Renal cortical epithelial cell (primary cell): ENCODE results near the gene SLC32A1. TPM values are rescaled to one million over a fixed set of nuclear protein-coding genes. Genes with fewer than 3 reads are reported as not detected.

Source experiments
- DNase-seq: peaks from one replicate; pipeline ENCODE4 v3.0.0-alpha.2; 2011; ENCODE audit warnings: low read depth
- total RNA-seq: library from RNA; depleted of rRNA; stranded (reverse); fragments of >200 nt; gene quantifications from 2 replicates; pipeline ENCODE4 v1.2.3, GENCODE V29; 2014

Gene SLC32A1, protein sequence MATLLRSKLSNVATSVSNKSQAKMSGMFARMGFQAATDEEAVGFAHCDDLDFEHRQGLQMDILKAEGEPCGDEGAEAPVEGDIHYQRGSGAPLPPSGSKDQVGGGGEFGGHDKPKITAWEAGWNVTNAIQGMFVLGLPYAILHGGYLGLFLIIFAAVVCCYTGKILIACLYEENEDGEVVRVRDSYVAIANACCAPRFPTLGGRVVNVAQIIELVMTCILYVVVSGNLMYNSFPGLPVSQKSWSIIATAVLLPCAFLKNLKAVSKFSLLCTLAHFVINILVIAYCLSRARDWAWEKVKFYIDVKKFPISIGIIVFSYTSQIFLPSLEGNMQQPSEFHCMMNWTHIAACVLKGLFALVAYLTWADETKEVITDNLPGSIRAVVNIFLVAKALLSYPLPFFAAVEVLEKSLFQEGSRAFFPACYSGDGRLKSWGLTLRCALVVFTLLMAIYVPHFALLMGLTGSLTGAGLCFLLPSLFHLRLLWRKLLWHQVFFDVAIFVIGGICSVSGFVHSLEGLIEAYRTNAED
- total RNA-seq, result not detected in 2 replicates

DNA sequence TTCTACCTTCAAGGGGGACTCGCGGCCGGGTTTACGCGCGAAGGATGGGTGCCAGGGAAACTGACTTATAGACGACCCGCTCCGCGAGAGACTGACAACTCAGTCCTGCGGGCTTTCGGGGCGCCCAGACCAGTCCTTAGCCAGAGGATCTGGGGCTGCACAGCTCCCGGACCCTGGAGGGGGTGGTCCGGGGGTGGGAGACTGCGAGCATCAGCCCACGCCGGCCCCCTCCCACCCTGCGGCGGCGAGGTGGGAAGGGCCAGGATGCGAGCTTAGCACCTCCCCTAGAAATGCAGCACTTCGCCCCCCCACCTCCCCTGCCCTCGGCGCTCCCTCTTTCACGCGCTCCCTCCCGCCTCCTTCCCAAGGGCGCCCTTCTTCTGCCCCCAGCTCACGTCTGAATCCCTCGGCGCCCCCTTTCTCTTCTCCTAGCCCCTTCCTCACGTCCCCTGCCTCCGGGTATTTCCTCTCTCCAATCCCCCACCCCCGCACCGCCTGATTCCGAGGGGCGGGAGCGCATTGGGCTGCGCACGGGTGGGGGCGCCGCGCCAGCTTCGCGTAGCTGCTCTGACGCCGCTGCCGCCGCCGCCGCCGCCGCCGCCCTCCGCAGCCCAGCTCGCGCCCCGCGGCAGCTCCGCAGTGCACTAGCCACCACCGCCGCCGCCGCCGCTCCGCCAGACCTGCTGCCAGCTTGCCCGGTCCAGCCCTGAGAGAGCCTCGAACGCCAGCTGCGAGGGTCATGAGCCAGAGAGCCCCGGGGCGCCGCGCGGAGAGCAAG, at the start of gene SLC32A1:
SLC32A1 (plus strand) TSS at position 639 of the 778 bp plus-strand sequence. CDS start 239 bp downstream, outside the sequence.
- no peak for DNase-seq

DNA sequence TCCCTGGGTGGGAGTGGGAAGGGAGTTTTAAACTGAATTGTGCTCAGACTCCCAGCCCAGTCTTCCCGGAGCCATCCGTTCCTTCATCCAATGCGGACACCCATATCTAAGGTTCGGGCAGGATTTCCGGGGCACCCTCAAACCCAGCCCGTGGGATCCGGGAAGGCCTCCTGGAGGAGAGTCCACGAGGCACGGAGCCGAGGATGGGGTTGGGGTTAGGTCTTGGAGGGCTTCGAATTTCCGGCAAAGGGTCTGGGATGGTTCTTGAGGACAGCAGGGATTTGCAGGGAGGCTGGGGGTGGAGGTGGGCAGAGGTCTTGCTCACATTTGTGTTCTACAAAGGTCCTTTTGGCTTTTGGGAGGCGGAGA, 49.5 kb upstream of the SLC32A1 start:
- DNase-seq, result no peak

DNA sequence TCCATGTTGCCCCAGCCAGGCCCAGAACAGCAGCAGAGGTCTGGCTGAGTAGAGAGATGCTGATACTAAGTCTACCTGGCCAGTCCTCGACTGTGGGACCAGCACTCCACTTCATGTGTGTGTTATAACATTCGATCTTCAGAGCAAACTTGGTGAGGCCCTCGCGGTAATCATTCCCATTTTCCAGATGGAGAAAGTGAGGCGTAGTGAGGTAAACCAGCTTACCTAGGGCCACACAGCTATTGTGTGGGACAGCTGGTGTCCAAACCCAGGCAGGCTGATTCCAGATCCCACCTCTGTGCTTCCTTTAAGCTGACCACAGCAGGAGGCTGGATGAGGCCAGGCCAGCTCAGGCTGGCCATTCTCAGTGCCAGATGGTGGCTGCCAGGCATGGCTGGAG, 47.7 kb upstream of the SLC32A1 start:
- DNase-seq, result no peak

DNA sequence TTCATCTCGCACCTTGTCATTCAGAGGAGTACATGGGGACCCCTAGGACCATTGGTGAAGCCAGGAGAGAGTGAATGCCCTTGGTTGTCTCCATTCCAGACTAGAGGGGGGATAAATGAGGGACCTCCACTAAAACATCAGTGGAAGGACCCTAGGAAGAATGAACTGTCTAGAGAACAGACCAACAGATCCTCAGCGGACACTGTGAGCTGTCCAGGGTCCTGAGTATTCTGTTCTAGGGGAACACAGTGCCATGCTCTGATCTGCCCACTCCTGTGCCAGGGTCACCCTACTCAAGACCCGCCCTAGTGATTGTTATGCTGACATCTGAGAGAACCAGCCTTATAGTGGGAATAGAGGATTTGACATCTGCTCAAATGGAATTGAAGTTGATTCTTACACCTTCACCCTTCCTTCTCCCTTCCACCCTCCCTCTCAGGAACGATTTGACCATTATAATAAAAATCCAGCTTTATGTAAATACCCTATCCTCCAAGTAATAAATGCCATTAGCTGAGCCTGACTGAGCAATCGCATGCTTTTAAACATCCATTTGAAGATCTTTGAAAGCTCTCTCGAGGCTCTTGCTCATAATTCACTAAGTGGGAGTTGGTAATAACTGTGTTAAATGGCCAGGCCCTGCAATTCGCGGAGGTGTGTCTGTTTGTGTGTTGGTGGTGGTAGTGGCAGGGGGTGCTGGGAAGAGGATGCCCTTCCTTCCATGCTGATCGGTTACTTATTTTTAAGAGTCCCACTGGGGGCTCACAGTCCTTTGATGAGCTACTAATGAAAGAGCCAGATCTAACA, 43.6 kb upstream of the SLC32A1 start:
- peak; percentile 37 for DNase-seq

DNA sequence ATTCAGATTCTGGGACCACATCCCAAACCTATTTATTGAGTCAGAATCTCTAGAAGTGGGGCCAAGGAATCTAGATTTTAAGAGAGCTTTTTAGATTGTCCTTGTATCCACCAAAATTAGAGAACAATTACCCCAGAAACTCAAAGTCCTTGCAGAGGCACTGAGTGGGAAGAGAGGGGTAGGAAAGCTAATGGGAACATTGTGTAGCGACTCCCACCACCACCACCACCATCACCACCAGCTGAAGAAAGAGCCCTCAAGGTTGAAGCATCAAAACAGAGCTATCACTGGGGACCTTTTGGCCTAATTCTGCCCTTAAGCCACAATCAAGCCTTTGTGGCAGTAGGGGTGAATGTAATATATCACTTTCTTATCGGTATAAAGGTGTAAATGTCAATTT, 39.0 kb upstream of the SLC32A1 start:
- no peak for DNase-seq

DNA sequence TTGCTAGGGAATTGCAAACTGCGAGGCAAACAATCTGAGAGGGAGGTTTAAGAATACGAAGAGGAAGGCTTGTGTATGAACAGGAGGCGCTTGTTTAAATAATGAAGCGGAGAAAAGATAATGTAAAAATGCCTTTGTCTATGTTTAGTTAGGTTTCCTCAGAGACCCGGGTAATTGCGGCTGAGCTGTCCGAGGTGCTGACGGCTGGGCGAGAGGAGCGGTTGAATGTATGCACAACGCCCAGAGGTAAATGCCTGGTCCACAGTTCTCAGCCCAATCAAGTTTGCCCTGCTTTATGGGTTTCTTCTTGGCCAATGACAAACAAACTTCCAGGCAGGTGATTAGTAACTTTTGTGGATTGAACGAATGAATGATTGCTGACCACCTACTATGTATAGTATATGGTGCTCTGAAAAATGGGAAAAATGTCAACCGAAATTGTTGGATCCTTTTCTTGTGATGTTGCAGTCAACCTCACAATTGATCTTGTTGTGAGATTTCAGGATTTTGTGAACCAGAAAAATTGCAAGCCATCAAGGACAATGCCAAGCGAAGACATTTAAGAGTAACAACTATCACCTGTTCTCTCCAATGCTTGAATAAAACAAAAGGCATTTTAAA, 38.3 kb upstream of the SLC32A1 start:
- DNase-seq, result peak; percentile 27

DNA sequence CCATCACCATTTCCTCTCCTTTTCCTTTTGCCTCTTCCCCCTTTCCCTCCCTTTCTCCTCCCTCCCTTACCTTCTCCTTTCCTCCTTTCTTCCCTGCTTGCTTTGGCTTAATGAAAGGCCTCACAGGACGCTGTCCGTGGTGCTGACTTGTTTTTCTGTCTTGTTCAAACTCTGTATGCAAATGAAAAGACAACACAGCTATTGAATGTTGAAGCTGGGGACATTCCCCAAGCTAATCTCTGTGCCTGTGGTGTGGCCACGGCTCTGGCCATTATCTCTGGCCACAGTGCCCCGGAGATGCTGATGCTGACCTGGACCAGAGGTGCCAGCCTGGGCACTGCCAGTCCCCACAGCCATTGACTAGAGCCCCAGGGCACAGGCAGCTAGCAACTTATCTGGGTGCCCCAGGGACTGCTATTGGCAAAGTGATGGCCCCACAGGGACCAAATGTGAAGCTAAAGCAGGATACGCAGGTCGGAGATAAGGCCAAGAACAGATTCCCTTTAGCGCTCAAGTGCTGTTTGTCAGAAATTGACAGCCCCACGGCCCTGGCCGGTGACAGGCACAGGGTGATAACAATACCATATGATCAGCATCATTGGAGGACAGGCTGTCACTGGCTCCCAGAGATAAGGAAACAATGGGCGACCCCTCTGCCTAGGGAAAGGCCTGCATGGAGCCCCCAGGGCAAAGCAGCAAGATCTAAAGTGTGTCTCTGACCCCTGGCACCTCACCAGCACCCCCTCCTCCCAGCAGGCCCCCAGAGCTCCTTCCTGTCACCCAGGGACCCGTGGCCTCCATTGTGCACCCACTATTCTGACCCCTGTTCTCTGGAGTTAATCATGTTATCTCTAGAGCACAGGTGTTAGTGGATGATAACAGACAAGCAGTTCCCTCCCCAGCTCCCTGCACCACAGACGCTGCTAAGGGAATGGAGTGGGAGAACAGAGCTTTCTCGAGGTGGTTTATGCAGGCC, 31.6 kb upstream of the SLC32A1 start:
- peak; percentile 67 for DNase-seq

DNA sequence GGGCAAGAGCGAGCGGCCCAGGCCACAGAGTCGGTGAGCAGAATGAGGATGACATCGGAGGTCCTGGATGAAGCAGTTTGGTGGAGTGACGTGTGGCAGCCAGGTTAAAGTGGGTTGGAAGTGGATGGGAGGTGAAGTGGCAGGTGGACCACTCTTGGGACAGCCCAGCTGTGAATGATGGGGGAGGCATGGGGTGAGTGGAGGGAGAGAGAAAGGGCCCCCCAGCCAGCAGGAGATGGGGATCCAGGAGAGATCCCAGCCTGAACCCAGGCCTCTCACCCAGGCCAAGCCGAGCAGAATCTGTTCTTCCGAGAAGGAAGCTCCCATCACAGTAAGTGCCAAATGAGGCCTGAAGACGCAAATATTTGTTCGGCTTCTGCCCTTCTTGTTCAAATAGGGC, 27.0 kb upstream of the SLC32A1 start:
- no peak for DNase-seq

DNA sequence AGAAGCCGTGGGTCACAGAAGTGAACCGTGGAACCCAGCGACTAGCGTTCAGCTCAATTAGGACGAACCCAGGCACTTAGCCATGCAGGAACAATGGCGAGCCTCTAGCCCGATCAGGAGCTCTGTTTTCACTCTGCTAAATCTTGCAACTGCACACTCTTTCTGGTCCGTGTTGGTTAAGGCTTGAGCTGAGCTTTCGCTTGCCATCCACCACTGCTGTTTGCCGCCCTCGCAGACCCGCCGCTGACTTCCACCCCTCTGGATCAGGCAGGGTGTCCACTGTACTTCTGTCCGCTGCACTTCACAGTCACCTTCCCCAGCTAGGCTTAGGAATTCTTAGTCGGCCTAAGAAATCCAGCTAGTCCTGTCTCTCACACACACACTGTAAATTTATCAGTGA, 25.7 kb upstream of the SLC32A1 start:
- no peak for DNase-seq

DNA sequence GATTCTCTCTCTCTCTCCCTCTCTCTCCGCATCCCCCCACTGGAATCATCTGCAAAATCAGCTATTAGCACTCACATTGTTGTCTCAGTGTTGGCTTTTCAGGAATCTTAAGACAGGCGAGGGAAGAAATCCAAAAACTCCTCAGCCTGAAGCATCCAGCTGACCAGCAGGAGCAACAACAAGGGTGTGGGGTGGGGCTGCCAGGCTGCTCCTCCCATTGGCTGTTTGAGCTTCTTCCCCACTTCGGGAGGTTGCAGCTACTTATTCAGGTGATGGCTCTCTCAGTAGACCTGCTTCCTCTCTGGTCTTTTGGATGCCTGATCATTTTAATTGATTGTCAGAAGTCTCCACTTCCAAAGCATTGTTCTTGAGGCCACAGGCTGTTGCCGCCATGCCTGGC, 24.1 kb upstream of the SLC32A1 start:
- DNase-seq, result no peak

DNA sequence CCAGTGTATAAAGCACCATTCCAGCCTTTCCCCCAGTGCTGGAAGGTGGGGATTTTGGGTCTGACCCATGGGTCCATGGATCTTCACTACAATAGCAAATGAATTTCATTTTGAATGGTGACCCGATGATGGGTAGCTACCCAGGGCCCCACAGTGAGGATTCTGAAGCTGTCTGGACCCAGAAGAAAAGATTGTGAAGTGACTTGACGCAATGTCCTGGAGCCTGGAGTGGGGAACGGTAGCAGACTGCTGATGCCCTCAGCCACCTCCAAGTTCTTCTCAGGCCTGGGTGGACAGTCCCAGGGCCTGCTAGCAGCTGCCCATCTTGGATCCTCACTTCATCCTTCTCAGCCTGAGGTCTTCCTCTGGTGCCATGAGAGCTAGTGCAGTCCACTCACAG, 23.4 kb upstream of the SLC32A1 start:
- DNase-seq, result no peak

DNA sequence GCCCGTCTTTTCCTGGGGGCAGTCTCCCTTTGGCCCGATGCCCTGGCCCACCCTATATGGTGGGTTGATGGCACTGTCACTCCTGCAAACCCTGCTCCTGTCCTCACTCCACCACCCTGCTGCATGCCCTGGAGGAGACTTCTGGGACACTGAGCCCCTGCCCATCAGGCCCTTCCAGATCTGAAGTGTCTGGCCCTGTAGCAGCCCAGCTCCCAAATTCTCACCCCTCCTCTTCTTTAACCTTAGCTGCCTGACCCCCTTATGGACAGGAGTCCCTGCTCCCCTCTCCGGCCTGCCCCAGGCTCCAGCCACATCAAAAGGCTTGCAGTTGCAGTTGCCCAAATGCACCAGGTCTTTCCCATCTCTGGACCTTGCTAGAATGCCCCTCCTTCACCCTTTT, 20.8 kb upstream of the SLC32A1 start:
- no peak for DNase-seq

DNA sequence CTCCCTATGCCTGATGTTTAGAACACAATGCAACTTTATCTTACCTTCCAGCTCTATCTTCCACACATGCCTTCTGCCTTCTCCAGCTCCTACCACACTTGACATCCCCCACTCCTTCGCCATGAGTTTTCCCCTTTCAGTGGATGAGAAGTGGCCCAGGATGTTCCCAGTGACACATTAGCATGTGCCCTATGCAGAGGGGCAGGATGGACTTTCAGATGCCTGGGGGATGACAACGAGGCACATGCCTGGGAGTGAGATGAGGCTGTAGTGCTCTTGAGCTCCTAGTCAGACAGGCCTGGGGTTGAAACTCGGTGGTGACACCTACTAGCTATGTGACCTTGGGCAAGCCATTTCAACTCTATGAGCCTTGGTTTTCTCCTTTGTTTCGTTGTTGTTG, 20.1 kb upstream of the SLC32A1 start:
- no peak for DNase-seq

DNA sequence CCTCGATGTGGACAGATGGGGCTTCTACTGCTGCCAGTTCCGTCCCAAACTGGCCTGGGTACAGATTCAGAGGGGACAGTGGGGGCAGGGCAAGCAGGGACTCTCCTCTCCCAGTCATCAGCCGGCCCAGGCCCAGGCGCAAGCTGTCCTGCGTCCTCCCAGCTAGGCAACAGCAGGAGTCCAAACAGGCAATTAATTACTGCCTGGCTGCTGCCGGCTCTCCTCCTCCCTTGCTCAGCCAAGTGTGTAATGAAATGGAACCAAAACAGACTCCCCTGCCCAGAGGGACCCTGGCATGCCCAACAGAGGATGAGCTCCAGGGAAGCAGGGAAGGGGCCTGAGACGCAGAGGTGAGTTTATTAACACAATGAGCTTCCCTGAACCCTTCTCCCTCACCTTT, 17.8 kb upstream of the SLC32A1 start:
- DNase-seq, result no peak

DNA sequence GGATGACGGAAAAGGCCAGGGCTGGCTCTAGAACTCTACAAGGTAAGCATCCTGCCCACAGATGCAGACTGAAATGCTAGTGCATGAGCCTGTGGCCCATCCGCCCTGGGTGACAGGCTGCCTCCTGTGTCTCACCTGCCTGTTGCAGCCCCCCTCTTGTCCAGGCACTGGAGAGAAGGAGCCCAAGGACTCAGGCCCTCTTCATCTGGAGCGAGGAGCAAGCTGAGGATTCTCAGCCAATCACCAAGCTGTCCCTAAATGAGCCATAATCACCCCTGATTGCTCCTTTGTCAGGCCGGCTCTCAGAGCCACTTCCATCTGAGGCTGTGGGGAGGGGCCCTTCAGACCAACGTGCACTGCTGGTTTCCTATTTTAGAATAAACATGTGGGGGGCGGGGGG, 10.0 kb upstream of the SLC32A1 start:
- DNase-seq, result no peak

DNA sequence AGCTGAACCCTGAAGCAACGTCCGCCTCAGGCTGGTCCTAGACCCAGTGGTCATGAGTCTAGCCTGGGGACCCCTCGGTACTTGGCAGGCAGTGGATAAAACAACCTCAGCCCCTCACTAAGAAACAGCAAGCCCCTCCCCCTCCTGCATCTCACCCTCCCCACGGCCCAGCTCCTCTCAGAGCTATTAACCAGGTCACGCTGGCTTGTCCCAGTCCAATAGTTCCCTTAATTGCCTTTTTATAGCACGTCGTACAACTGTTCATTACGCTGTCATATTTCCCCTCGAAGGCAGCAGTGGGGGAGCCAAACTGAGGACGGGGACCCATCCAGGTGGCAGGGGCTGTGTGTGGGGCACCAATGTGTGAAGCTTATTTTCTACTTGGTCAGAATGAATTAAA, 8.6 kb upstream of the SLC32A1 start:
- no peak for DNase-seq

DNA sequence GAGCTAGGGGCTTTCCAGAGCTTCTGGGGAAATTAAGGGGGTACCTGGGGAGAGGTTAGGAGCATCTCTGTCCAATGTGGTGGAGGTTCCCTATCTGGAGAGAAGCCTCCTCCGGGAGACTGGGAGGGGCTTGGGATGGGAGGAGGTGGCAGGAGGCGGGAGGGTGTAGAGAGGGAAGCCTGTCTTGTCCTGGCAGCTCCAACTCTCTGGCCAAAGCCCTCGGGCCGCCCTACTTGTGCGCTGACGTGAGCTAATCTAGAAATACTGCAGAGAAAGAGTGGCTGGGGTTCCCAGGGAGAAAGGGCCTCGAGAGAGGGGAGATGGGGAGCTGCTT, 1.6 kb upstream of the SLC32A1 start:
- no peak for DNase-seq

DNA sequence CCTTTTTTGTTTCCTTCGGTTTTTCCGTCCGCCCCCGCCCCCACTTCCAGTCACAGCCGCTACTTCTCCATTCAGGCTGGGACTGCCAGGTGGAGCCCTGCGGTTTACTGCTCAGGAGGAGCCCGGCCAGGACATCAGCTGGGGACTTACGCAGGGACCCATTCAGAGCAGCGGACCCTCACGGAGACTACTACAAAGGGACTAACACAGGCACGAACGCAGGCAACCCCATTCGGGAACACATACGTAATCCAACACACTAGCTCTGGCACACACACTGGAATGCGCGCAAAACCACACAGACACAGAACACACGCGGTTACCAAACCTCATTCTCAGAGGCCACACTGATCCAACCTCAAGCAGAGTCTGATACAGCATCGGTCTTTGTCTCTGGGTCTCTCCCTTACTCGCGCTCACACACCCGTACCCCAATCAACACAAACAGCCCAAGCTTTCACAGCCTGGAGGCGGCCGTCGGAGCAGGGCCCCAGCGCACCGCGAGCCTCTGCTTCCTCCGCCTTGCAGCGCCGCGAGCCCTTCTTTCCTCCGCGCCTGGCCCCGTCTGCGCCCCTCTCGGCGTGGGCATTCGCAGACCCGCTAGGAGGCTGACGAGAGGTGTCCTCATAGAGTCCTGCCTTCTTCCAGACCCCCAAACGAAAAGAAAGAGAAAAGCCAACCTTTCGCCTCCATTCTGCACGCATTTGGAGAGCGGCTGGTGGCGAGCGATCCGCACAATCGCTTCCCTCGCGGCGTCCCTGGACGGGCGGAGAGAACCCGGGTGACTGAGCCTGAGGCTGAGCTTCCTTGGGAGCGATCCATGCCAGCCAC, 1.1 kb upstream of the SLC32A1 start:
- peak; percentile 4 for DNase-seq

DNA sequence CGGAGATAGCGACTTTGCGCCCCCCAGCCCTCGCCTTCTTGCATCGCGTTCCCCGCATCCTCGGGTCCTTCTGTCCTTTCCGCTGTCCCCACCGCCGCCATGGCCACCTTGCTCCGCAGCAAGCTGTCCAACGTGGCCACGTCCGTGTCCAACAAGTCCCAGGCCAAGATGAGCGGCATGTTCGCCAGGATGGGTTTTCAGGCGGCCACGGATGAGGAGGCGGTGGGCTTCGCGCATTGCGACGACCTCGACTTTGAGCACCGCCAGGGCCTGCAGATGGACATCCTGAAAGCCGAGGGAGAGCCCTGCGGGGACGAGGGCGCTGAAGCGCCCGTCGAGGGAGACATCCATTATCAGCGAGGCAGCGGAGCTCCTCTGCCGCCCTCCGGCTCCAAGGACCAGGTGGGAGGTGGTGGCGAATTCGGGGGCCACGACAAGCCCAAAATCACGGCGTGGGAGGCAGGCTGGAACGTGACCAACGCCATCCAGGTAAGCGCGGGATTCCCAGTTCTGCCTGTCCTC, 401 bp downstream of the SLC32A1 start:
- no peak for DNase-seq
